ENCODE results near the gene CHIC2. TPM values are rescaled to one million over a fixed set of nuclear protein-coding genes. Genes with fewer than 3 reads are reported as not detected.

The CHIC2 gene
- 52.4 and 58.6 TPM in 2 replicates for total RNA-seq

DNA sequence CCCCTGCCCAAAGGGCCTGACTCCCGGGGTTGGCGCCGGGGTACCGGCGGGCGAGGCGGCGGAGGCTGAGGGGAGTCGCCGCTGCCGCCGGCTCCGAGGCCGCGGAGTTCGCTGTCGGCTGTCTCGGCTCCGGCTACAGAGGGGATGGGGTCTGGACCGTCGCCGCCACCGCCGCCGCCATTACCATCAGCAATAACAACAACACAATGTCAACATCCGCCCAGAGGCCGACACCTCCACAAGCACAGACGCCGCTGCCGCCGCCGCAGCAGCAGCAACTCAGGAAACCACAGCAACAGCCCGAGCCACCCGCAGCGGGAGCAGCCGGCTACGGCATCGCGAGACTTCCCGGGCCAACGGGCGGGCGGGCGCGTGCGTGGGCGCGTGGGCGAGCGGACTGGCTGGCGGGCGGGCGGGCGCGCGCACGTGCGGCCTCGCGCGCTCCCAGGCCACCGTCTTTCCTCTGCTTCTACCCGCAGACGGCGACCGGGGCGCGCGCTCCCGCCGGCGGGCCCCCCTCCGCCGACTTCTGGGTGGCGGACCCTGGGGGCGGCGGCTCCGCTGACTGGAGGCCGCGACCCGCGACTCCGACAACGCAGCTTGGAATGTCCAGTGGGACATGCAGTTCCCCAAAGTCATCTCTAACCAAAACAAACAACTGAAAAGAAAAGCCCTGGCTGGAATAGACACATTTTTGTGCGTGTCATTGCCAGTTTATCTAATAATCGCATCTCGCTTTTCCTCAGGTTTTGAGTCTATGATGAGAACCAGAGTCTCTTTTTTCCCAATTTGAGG is at the start of gene CHIC2:
TSS of gene CHIC2 (minus strand) at position 289 of the 795 bp plus-strand sequence. CDS start 305 bp downstream, outside the sequence.

DNA sequence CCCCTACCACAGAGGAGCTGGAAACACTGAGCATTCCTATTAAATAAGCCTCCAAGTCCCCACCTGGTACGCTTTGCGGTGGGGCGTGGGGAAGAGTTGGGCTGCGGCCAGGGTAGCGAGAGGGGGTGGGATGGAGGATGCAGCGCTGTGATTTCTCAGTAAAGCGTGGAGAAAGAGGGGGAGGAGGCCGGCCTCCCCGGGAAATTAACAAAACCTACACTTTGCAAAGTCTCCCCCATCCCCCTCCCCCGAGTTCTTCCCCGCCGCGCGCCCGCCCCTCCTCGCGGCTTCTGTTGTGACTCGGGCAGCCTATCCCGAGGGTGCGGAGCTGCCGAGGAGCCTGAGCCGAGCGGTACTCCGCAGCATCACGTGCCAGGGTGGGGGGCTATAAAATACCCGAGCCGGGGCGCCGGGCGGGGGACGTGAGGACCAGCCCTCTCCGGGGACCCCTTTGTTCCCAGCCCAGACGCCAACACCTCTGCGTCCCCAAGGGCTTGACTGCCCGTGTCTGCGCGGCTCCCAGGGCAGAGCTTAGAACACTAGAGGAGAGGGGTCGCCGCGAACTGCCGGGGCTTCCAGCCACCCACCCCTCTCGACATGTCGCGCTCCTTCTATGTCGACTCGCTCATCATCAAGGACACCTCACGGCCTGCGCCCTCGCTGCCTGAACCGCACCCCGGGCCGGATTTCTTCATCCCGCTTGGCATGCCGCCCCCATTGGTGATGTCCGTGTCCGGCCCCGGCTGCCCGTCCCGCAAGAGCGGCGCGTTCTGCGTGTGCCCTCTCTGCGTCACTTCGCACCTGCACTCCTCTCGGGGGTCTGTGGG is 35.6 kb upstream of the CHIC2 start, which contains the start of gene GSX2:
TSS of gene GSX2 (plus strand) at position 416 of the 827 bp plus-strand sequence. CDS start at position 598, 182 bp downstream.

Other genes with a start within 250 kb of the CHIC2 start
- not detected in 2 replicates for gene GSX2, start 35.6 kb upstream of the CHIC2 start, total RNA-seq
- gene PDGFRA, start 164.7 kb upstream of the CHIC2 start, total RNA-seq = 598 and 633 TPM in 2 replicates

Data from cardiac ventricle fibroblast (primary cell).